Measurements from ENCODE around the gene CES3.

The CES3 gene

DNA sequence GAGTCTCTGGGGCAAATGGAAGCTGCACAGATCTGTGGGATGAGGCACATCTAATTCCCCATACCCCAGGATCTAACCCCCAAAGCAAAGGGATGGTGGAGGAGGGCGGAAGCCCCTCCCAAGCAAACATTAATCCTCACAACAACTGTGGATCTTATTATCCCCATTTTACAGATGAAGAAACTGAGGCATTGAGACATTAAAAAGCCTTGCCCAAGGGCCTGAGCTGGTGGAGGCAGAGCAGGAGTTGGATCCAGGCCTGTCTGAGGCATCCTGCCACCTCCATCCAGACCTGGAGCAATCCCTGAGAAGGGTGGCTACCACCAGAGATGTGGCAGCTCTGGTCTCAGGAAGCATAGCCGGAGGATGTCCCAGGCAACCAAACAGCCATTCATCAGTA, 50.2 kb downstream of the CES3 start:
- DNase-seq (ENCODE audit: low read depth), result no peak

DNA sequence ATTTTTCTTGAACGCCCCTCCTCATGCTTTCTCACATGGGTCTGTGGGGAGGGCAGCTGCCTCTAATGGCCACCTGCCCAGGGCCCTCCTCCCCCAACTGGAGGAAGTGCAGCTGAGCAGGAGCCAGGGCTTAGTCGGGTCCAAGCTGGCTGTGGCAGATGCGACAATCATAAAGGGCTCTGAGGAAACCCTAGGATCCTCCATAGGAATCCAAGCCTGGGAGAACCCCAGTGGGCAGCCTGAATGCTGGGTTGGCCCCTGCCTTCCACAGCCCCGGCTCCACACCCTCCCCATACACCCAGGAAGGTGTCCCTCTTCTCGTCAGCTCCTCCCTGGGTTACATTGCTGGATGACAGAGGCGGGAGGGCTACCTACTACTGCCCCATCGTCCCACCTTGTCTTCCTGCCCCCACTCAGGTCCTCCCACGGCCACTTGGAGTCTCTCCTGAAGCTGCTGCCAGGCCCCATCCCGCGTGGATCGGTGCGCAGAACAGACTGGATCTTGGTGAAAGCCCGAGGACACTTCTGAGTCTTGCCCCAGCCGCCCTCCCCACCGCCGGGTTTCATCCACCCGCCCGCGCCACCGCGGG, 52.3 kb downstream of the CES3 start:
- no peak for DNase-seq (ENCODE audit: low read depth)

DNA sequence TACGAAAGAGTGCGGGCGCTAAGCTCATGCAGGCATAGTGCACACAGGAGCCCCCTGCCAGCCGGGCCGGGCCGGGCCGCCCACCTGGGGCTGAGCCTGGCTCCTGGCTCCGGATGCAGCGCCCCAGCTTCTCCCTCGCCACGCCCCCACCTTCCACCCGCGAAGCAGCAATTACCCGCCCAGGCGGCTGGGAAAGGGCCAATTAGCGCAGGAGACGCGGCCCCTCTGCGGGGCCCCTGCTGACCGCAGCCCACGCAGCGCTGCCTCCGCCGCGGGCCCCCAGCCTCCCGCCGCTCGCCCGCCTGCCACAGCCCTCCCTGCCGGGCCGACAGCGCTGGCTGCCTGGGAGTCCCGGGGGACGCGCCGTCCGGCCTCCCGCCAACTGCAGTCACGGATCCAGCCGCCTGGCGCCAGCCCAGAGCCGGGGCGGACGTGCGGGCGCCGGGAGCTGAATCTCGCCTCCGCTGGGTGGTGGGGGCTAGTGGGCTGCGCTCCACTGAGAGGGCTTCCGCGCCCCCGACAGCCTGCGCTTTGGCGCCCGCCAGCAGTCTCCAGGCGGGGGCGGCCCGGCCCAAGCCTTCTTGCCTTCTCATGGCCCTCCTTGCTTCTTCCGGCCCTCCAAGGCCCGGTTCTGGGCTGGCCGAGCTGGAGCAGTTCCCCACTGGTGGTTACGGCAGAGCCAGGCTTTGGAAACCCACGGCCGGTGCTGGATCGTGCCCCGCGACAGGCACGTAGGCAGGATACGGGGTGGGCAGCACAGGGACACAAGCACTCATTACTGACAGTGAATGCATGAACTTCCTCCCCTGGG, 53.0 kb downstream of the CES3 start:
- no peak for DNase-seq (ENCODE audit: low read depth)

DNA sequence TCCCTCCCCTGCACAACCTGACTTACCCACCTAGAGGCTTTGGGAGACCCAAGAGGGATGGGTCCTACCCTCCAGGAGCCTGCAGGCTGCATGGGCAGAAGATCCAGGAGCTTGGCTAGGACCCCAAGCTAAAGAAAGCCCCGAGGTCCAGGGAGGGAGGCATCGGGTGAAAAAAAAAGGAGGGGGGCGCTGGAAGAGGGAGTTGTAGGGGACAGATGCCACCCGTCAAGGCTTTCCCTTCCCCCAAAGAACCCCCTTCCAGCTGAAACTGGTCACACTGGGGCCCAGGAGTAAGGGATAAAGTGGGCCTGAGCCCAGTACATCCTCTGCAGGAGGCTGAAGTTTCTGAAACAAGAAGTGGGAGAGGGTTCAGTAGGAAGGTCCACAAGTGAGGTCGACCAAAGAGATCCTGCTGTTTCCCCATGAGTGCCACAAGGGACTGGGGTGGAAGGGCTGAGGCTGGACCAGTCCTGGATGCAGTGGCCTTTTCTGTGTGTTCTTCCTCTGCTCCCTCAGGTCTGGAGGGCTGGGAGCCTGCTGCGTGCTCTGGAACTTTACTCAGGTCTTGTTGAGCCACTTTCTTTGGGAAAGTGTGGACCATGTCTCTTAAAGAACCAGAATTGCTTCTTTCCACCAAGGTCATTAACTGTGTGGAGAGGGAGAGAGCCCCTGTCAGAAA, 53.7 kb downstream of the CES3 start:
- no peak for DNase-seq (ENCODE audit: low read depth)

DNA sequence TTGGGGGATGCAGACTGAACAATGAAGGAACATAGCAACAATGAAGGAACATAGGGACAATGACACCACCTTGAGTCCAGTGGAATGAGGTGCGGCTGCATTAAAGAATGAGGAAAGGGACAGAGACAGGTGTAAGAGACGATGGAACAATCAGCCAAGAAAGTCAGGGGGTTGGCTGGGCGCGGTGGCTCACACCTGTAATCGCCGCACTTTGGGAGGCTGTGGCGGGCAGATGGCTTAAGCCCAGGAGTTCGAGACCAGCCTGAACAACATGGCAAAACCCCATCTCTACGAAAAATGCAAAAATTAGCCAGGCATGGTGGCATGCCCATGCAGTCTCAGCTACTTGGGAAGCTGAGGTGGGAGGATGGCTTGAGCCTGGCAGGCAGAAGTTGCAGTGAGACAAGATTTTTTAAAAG, 54.3 kb downstream of the CES3 start:
- DNase-seq (ENCODE audit: low read depth), result no peak

DNA sequence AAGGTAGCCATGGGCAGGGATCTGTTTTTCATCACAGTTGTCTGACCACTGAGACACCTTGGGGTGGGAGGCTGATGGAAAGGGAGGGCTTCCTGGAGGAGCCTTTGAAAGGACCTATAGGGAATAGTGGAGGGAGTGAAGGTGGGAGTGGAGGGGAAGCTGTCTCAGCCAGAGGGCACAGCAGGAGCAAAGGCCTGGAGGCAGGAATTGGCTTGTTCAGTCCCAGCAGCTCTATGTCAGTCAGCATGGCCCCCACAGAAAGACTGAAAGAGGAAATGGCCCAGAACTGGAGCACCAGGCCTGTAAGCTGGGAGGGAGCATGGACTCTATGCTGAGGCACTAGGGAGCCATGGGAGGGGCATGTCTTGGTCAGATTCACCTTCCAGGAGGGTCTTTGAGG, 55.1 kb downstream of the CES3 start:
- DNase-seq (ENCODE audit: low read depth), result no peak

DNA sequence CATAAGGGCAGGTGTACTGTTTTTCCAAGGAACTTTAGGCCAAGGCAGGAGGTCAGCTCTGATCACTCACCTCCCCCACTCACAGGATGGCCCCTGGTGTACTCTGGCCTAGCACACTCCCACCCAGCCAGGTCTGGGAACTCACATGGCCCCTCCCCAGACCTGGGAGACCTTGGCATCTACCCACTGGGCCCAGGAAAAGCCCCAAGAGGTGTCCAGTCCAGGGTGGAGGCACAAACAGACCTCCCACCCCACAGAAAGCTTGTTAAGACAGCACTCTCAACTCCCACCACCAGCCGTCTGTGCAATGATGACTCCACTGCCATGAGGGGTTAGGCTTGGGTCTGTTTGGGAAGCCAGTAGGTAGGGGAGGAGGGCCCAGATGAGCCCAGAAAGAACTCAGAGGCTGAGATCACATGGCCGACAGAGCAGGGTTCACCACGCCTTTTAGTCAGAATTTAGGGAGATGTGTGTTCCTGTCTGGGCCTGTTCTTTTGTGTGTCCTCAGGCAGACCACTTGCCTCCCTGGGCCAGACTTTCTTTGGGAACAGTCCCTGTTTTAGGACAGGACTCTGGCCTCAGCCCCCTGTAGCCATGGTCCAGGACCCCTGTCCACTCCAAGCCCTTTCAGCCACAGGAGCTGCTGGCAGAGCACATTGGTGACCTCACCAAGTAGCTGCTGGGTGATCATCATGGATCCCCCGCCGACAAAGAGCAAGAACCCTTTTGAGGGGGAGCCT, 55.8 kb downstream of the CES3 start:
- no peak for DNase-seq (ENCODE audit: low read depth)

DNA sequence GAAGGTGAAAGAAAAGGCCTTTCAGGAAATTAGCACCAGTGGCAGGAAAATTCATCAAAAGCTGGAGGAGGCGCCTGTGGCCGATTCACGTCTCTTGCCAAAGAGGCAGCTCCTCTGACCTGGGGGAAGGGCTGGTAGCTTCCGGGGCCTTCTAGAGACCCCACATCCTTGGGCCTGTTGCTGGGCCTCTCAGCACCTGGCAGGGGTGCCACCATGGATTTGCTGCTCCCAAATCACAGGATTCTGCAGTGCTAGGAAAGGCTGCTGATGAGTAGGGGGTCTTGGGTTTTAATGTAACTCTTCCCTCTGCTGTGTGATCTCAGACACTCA, 56.3 kb downstream of the CES3 start:
- no peak for DNase-seq (ENCODE audit: low read depth)

DNA sequence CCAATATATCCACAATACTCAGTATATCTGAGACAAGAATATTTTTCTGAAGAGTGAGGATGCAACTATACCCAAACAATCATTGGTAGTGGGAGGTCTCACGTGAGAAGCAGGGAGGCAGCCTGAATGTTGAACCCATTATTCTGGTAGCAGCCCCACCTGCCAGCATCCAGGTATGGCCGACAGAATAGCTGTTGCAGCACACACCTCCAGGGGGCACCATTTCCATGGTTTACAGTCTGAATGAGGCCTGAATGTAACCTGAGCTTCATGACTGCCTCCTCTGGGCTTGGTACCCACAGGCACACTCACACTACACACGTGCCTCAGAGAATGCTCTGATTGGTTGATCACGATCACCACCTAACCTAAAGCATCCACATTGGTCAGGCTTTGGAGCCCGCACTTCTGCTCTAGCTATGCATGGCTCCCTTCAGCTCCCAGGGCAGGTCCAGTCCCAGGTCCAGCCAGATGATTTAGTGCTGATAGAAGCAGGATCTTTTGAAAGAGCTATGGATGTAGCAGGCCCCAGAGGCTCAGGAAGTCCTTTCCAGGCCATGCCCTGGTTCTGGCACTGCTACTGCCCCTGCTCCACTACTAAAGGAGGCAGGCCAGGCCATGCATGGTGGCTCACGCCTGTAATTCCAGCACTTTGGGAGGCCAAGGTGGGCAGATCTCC, 56.9 kb downstream of the CES3 start:
- peak; percentile 76 for DNase-seq (ENCODE audit: low read depth)

DNA sequence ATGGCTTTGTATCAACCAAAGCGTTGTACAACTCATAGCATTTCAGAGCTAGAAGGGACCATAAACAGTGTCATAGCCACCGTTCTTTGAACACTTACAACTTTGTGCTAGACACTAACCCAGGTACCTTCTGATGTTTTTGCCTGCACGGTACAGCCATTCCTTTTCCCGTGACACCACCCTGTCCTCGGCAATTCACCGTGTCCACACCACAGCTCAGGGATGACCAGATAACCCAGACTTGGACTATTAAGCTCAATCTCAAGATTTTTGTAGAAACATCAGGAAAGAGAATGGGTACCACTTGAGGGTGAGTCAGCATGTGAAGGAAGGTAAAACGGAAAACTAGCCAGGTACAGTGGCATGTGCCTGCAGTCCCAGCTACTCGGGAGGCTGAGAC, 58.1 kb downstream of the CES3 start:
- no peak for DNase-seq (ENCODE audit: low read depth)

DNA sequence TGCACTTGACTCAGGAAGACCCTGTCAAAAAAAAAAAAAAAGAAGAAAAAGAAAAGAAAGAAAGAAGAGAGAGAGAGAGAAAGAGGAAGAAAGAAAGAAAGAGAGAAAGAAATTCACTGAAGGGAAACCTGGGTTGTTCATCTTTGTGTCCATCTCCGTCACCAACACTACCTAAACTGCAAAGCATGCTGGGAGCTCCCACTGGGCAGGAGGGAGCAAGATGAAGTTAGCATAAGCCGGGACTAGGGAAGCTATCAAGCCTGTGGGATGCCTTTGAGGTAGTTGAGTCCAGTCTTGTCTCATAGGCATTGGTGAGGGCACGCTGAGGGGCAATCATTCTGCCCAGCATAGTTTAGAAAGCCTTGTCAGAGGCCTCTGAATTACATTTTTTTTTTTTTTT, 60.3 kb downstream of the CES3 start:
- DNase-seq (ENCODE audit: low read depth), result no peak

DNA sequence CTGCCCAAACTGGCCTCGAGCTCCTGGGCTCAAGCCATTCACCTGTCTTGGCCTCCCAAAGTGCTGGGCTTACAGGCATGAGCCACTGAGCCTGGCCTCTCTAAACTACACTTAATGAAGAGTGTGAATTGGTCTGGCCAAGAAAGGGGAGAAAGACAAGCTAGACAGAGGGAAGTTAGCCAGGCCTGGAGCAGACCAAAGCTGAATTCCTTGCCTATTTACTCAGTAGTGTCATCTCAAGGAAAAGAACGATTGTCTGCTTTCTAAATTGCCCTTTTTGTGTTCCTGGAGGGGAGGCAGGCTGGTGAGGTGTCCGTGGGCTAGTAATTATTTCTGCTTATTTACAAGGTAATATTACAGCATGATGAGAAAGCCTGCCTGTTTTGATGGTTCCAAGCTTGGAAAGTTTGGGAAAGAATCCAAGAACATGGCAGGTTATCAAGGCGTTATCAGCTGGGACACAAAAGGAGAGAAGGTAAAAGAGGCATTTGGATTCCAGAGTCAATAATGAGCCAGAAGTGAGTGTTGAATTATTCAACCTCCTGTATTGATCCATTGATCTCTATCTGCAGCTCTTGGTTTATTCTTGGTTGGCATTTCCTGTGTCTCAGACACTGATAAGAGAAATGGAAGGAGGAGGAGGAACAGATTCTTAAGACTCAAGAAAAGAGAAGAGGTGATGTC, 61.6 kb downstream of the CES3 start:
- no peak for DNase-seq (ENCODE audit: low read depth)

DNA sequence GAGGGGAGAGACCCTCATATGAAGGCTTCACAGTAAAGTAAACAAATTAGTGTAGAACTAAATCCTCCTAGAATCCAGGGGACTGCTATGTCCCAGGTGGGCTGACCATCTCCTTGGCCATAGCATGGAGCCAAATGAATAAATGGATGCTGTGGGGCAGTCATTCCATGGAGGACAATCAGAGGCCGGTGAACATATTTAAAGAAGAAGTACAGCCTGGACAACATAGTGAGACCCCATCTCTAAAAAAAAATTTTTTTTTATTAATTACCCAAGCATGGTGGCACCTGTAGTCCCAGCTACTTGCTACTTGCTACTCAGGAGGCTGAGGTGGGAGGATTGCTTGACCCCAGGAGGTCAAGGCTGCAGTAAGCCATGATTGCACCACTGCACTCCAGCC, 62.6 kb downstream of the CES3 start:
- no peak for DNase-seq (ENCODE audit: low read depth)
